NT2/D1 (cell line): Measurements from ENCODE around the gene ATP10A.

Experiments used
- DNase-seq: peaks from one replicate; pipeline ENCODE4 v3.0.0-alpha.2; 2011; ENCODE audit warnings: low read depth, low spot score
- H3K27me3 ChIP-seq: 2 replicates; pipeline ENCODE4 v1.6.0; 2011; ENCODE audit warnings: mild to moderate bottlenecking; ENCODE audit not compliant: insufficient read length, insufficient read depth
- H3K36me3 ChIP-seq: 2 replicates; pipeline ENCODE4 v1.6.1; 2011; ENCODE audit warnings: mild to moderate bottlenecking, low read length, mixed read lengths; ENCODE audit not compliant: insufficient read depth, insufficient read length
- H3K4me1 ChIP-seq: 2 replicates; pipeline ENCODE4 v1.5.1; 2011; ENCODE audit not compliant: insufficient read depth, insufficient read length
- H3K4me3 ChIP-seq: 2 replicates; pipeline ENCODE4 v1.5.1; 2011; ENCODE audit warnings: low read depth; ENCODE audit not compliant: insufficient read length
- H3K9ac ChIP-seq: 2 replicates; pipeline ENCODE4 v1.6.0; 2011; ENCODE audit warnings: low read depth; ENCODE audit not compliant: insufficient read length
- H3K9me3 ChIP-seq: 2 replicates; pipeline ENCODE4 v1.5.1; 2011; ENCODE audit warnings: mild to moderate bottlenecking, low read length; ENCODE audit not compliant: insufficient read depth
- SUZ12 ChIP-seq: IDR thresholded peaks from 2 replicates; pipeline ENCODE4 v1.6.1; 2011; ENCODE audit not compliant: insufficient read length, insufficient read depth; ENCODE audit errors: extremely low read depth
- YY1 ChIP-seq: IDR thresholded peaks from 2 replicates; pipeline ENCODE4 v1.6.1; 2011; ENCODE audit not compliant: insufficient read length, insufficient read depth
- ZNF274 ChIP-seq: IDR thresholded peaks from 2 replicates; pipeline ENCODE4 v1.6.1; 2011; ENCODE audit warnings: mild to moderate bottlenecking, low read depth, low read length

ATP10A gene

DNA sequence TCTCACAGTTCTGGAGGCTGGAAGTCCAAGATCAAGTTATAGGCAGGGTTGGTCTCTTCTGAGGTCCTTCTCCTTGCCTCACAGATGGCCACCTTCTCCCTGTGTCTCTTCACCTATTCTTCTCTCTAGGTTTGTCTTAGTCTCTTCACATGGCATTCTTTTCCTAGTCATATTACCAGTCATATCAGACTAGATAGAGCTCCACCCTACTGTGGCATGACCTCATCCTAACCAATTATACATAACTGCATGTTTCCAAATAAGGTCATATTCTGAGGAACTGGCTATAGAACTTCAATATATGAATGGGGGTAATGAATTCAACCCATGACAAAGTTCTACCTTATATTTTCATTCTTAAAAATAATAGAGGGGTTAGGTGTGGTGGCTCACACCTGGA, 227.9 kb downstream of the ATP10A start:
- Histone ChIP-seq H3K4me1 (no peaks in the 10 kb centered on the region), H3K36me3 (no peaks in the 10 kb centered on the region), H3K27me3 (peaks cover 11% of the 10 kb centered on the region), H3K9me3 (no peaks in the 10 kb centered on the region), H3K9ac (no peak overlapping the region), H3K4me3 (no peak overlapping the region)
- TF ChIP-seq YY1 (no peak), ZNF274 (no peak), SUZ12 (no peak)
- DNase-seq: no peak

DNA sequence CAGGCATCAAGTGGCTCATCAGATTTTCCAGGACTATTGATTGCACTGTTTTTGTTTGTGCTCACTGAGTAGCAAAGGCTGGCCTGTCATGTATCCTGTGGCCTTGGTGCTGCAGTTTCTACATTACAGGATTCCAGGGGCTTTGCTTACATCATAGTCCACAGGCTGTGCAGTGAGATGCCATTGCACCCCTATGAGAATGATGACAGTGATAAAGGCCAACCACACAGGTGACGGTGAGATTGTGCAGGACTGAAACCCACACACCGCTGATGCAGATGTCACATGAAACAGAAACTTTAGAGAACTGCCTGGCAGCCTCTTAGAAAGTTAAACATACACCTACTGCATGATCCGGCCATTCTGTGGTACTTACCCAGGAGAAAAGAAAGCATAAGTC, 229.3 kb downstream of the ATP10A start:
- no peak for TF ChIP-seq YY1
- TF ChIP-seq ZNF274: no peak
- TF ChIP-seq SUZ12: no peak
- H3K4me3 ChIP-seq: no peak overlapping the region
- H3K9ac ChIP-seq: no peak overlapping the region
- H3K9me3 ChIP-seq: no peaks in the 10 kb centered on the region
- DNase-seq: no peak
- H3K4me1 ChIP-seq: no peaks in the 10 kb centered on the region
- no peaks in the 10 kb centered on the region for H3K36me3 ChIP-seq
- no peaks in the 10 kb centered on the region for H3K27me3 ChIP-seq

DNA sequence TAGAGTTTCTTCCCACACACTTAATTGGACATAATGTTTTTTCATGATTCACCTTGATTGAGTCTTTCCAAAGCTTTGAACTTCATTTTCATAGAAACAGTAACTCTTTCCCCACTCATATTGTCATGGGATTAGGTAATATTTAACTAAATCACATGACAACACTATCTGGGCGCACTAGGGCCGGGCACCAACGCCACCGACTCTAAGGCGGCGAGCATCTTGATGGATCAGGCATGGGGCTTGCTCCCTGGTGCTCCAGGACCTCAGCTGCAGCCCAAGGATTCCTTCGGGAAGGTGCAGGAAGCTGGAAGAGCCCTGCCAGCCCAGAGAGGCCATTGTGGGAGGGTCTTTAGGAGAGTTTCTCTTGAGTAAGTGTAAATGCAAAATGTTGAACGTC, 231.2 kb downstream of the ATP10A start:
- no peak for DNase-seq
- Histone ChIP-seq H3K4me3 (no peak overlapping the region), H3K9ac (no peak overlapping the region), H3K36me3 (no peaks in the 10 kb centered on the region), H3K9me3 (no peaks in the 10 kb centered on the region), H3K4me1 (no peaks in the 10 kb centered on the region), H3K27me3 (no peaks in the 10 kb centered on the region)
- no peak for TF ChIP-seq YY1
- TF ChIP-seq ZNF274: no peak
- no peak for TF ChIP-seq SUZ12
